IMR-90 (cell line): ENCODE results near the gene CD80.

Source experiments
- BHLHE40 ChIP-seq: fragments of 150-350 bp; IDR thresholded peaks from 2 replicates; pipeline ENCODE4 v1.6.1; 2016; ENCODE audit warnings: mild to moderate bottlenecking, low read depth, low read length
- CHD1 ChIP-seq: IDR thresholded peaks from 2 replicates; pipeline ENCODE4 v1.6.1; 2012; ENCODE audit warnings: low read depth, low read length, improper control_type of control experiment
- CTCF ChIP-seq: conservative IDR thresholded peaks from 2 replicates; pipeline ENCODE4 v1.5.1; 2012; ENCODE audit warnings: mild to moderate bottlenecking, low read depth, low read length, improper control_type of control experiment
- FOS ChIP-seq: fragments of 150-350 bp; IDR thresholded peaks from 2 replicates; pipeline ENCODE4 v1.6.1; 2016; ENCODE audit warnings: low read depth, low read length
- POLR2A ChIP-seq: IDR thresholded peaks from 2 replicates; pipeline ENCODE4 v1.6.1; 2012; ENCODE audit warnings: mild to moderate bottlenecking, low read depth, low read length
- RAD21 ChIP-seq: IDR thresholded peaks from 2 replicates; pipeline ENCODE4 v1.6.1; 2012; ENCODE audit warnings: low read length, improper control_type of control experiment
- RCOR1 ChIP-seq: IDR thresholded peaks from 2 replicates; pipeline ENCODE4 v1.6.1; 2012; ENCODE audit warnings: mild to moderate bottlenecking, low read length, improper control_type of control experiment; ENCODE audit not compliant: insufficient replicate concordance
- RFX5 ChIP-seq: IDR thresholded peaks from 2 replicates; pipeline ENCODE4 v1.8.0; 2012; ENCODE audit warnings: low read depth, mild to moderate bottlenecking, low read length, moderate library complexity
- SMC3 ChIP-seq: fragments of 150-350 bp; IDR thresholded peaks from 2 replicates; pipeline ENCODE4 v1.6.1; 2016; ENCODE audit warnings: low read depth, mild to moderate bottlenecking, antibody characterized with exemption, low read length, moderate library complexity
- TF ChIP-seq, protein P1 (sequence below): fragments of 150-350 bp; IDR thresholded peaks from 2 replicates; pipeline ENCODE4 v1.6.1; 2017; ENCODE audit warnings: mild to moderate bottlenecking, antibody characterized with exemption, low read length, low read depth
- TF ChIP-seq, protein P2 (sequence below): fragments of 150-350 bp; IDR thresholded peaks from 2 replicates; pipeline ENCODE4 v1.6.1; 2016; ENCODE audit warnings: low read depth, mild to moderate bottlenecking, low read length, moderate library complexity, borderline replicate concordance

DNA sequence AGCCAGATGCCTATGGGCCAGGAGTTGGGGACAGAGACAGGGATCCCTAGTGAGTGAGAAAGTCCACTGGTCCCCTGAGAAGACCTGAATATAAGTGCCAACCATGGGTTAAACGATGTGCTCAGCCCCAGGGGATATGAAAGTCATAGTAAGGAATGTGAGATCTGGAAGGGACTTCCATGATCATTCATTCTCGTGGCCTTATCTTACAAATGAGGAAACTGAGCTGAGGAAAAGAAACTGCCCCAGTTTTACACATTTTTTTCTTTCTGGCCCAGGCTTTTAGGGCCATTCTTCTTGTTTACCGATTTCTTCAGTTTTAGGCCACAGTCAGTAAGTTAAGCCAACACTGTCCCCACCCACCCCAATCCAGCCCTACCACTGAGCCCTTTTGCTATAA, 11.1 kb downstream of the CD80 start:
- TF ChIP-seq POLR2A (no peak), CTCF (no peak), RAD21 (no peak), SMC3 (no peak), CHD1 (no peak), RFX5 (no peak), BHLHE40 (no peak), RCOR1 (no peak), FOS (no peak)
- TF ChIP-seq, protein P1, sequence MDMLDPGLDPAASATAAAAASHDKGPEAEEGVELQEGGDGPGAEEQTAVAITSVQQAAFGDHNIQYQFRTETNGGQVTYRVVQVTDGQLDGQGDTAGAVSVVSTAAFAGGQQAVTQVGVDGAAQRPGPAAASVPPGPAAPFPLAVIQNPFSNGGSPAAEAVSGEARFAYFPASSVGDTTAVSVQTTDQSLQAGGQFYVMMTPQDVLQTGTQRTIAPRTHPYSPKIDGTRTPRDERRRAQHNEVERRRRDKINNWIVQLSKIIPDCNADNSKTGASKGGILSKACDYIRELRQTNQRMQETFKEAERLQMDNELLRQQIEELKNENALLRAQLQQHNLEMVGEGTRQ, result no peak
- TF ChIP-seq, protein P2, sequence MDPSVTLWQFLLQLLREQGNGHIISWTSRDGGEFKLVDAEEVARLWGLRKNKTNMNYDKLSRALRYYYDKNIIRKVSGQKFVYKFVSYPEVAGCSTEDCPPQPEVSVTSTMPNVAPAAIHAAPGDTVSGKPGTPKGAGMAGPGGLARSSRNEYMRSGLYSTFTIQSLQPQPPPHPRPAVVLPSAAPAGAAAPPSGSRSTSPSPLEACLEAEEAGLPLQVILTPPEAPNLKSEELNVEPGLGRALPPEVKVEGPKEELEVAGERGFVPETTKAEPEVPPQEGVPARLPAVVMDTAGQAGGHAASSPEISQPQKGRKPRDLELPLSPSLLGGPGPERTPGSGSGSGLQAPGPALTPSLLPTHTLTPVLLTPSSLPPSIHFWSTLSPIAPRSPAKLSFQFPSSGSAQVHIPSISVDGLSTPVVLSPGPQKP, result no peak
